K562 (cell line): ENCODE data around the gene MANBA. TPM values are rescaled to one million over a fixed set of nuclear protein-coding genes. Genes with fewer than 3 reads are reported as not detected.

Experiments
- ATAC-seq: fragments of 200-7000 bp; cut with Tn5 transposase; 3 replicates; pipeline ENCODE4 v1.9.1; 2020; ENCODE audit warnings: moderate library complexity
- BruUV-seq: library from RNA; stranded (reverse); fragments of 400-500 nt; replicated peaks from 2 replicates; lab custom pipeline; 2021; lab: Mats Ljungman, UMichigan
- CTCF ChIA-PET: fragments of 300-600 bp; formaldehyde crosslinking; extraction: SDS; loops from one replicate; lab custom pipeline; 2021; ENCODE audit warnings: low intra/inter-chr PET ratio; lab: Yijun Ruan, JAX
- POLR2A ChIA-PET: fragments of 300-600, 350-650 bp; sonication (Branson Sonifier 250); formaldehyde crosslinking; extraction: SDS; loops from one replicate; lab custom pipeline; 2021; ENCODE audit warnings: antibody characterized with exemption, inconsistent platforms; lab: Yijun Ruan, JAX
- DNase-seq, 4 experiments: peaks; one replicate each; pipeline versions ENCODE4 v3.0.0 to v3.0.0-alpha.2; 2011 to 2018; ENCODE audit warnings: low spot score in 3 of 4, mixed read lengths in 3 of 4; ENCODE audit errors: extremely low read depth in 1 of 4
- FAIRE-seq: peaks from 2 replicates; lab custom pipeline; 2011; peaks lifted over from hg19 to GRCh38; lab: Jason Lieb, UNC
- H2AFZ ChIP-seq: 2 replicates; pipeline ENCODE4 v1.6.0; 2011; ENCODE audit warnings: low read depth, low read length, control low read depth, inconsistent platforms
- H3K27ac ChIP-seq: fragments of 200-600 bp; 3 replicates; pipeline ENCODE4 v1.8.0; 2011; ENCODE audit warnings: low read depth, mild to moderate bottlenecking, control low read depth, inconsistent platforms, low read length, moderate library complexity, mixed read lengths; ENCODE audit errors: extremely low read depth
- H3K27me3 ChIP-seq, 2 experiments: fragments of 300-600 bp in 1 of 2; 2 replicates in 1 of 2; 3 replicates in 1 of 2; pipeline versions ENCODE4 v1.6.0 to v1.8.0; 2011; ENCODE audit warnings: inconsistent platforms in 2 of 2, low read length in 2 of 2, mild to moderate bottlenecking in 1 of 2, mixed read lengths in 1 of 2, moderate library complexity in 1 of 2; ENCODE audit not compliant: control insufficient read depth in 2 of 2, insufficient read depth in 2 of 2
- H3K36me3 ChIP-seq: fragments of 300-600 bp; 3 replicates; pipeline ENCODE4 v1.8.0; 2011; ENCODE audit warnings: mild to moderate bottlenecking, low read length, inconsistent platforms; ENCODE audit not compliant: control insufficient read depth, insufficient read depth
- H3K4me1 ChIP-seq, 2 experiments: fragments of 200-600 bp in 1 of 2; replicated peaks in 1 of 2; 2 replicates in 1 of 2; 3 replicates in 1 of 2; pipeline versions ENCODE4 v1.5.1 to v1.8.0; 2011; ENCODE audit warnings: inconsistent platforms in 2 of 2, low read length in 2 of 2, mild to moderate bottlenecking in 1 of 2, mixed read lengths in 1 of 2, moderate library complexity in 1 of 2; ENCODE audit not compliant: control insufficient read depth in 2 of 2, insufficient read depth in 2 of 2
- H3K4me2 ChIP-seq: 2 replicates; pipeline ENCODE4 v1.6.1; 2011; ENCODE audit warnings: low read length, control low read depth, inconsistent platforms, mixed read lengths; ENCODE audit not compliant: insufficient read depth
- H3K4me3 ChIP-seq: fragments of 200-600 bp; sonication (generic), shearing (Covaris generic); 2 replicates; pipeline ENCODE4 v1.5.1; 2016; ENCODE audit warnings: control low read depth, inconsistent platforms
- H3K79me2 ChIP-seq: fragments of 200-600 bp; 3 replicates; pipeline ENCODE4 v1.8.0; 2011; ENCODE audit warnings: low read length, inconsistent platforms; ENCODE audit not compliant: control insufficient read depth, insufficient read depth
- H3K9ac ChIP-seq, 2 experiments: 2 replicates each; pipeline versions ENCODE4 v1.6.0 to v1.6.1; 2011; ENCODE audit warnings: low read depth in 2 of 2, low read length in 2 of 2, control low read depth in 1 of 2, inconsistent platforms in 1 of 2, mild to moderate bottlenecking in 1 of 2, mixed read lengths in 1 of 2; ENCODE audit not compliant: insufficient read depth in 1 of 2
- H3K9me1 ChIP-seq: one replicate; pipeline ENCODE4 v1.6.0; 2011; ENCODE audit warnings: inconsistent platforms, mild to moderate bottlenecking, low read length, moderate library complexity; ENCODE audit not compliant: control insufficient read depth, insufficient read depth
- H3K9me3 ChIP-seq: replicated peaks from 2 replicates; pipeline ENCODE4 v1.5.1; 2011; ENCODE audit warnings: low read depth, low read length, inconsistent platforms; ENCODE audit not compliant: control insufficient read depth, insufficient read depth
- H4K20me1 ChIP-seq: replicated peaks from 2 replicates; pipeline ENCODE4 v1.6.1; 2011; ENCODE audit warnings: low read length, inconsistent platforms, mixed read lengths; ENCODE audit not compliant: control insufficient read depth, insufficient read depth
- CHD7 ChIP-seq: fragments of 200-600 bp; sonication (generic); IDR thresholded peaks from one replicate; pipeline ENCODE4 v1.6.1; 2012; ENCODE audit warnings: mild to moderate bottlenecking, low read depth, low read length, inconsistent platforms
- SIX5 ChIP-seq, 2 experiments: IDR thresholded peaks; 2 replicates each; pipeline ENCODE4 v1.6.1; 2011; ENCODE audit warnings: low read length in 2 of 2, borderline replicate concordance in 1 of 2, low read depth in 1 of 2, mild to moderate bottlenecking in 1 of 2, moderate library complexity in 1 of 2; ENCODE audit not compliant: insufficient read depth in 1 of 2
- ZNF707 ChIP-seq: fragments of 250-450 bp; sonication (Bioruptor Pico); conservative IDR thresholded peaks from 2 replicates; pipeline ENCODE4 v1.8.0; 2022; ENCODE audit warnings: inconsistent platforms, mild to moderate bottlenecking, moderate library complexity
- WGBS: fragments of 100-300 bp; shearing (Covaris generic); methylation state at CpG from one replicate; pipeline ENCODE4 v1.1.6; 2016; ENCODE audit warnings: low coverage, mixed read lengths; ENCODE audit not compliant: insufficient coverage; ENCODE audit errors: missing lambda C conversion rate; 5-methylcytosine and 5-hydroxymethylcytosine counted together
- in situ Hi-C: fragments of 300-500 bp; cut with MboI; formaldehyde crosslinking; loops from 4 replicates; pipeline ENCODE4 v1.15.0; 2018; ENCODE audit warnings: inconsistent platforms, mixed read lengths
- intact Hi-C: fragments of 100-400 bp; cut with micrococcal nuclease; formaldehyde crosslinking; loops from 2 replicates; pipeline ENCODE4 v1.14.2; 2022
- polyA plus RNA-seq, 8 experiments: library from polyadenylated mRNA; depleted of rRNA in 4 of 8; stranded (reverse) in 5 of 8; unstranded in 3 of 8; fragments of >200 nt; fragmentation: Nextera tagmentation in 2 of 8; fragmentation: Illumina TruSeq in 1 of 8; extraction: Ambion mirVana in 2 of 8; extraction: Trizol in 1 of 8; gene quantifications; 2 replicates each; pipeline versions ENCODE4 v1.2.1 to v1.2.3, GENCODE V29; 2011 to 2014; ENCODE audit warnings: inconsistent platforms in 1 of 8, missing spikeins in 1 of 8
- total RNA-seq, 7 experiments: library from RNA; depleted of rRNA in 6 of 7; stranded (reverse); fragments of >200 nt in 6 of 7; fragmentation: Illumina TruSeq in 2 of 7; extraction: Trizol in 2 of 7; gene quantifications; 2 replicates each; pipeline versions ENCODE4 v1.2.1 to v1.2.3, GENCODE V29; 2011 to 2021; ENCODE audit warnings: low replicate concordance in 1 of 7

MANBA gene
- total and polyA plus RNA-seq, 9 of the 15 experiments (the other 6 are each of a cell fraction or from before 2014, with no cell fraction given) = 1.8 to 12.9 (median 7.7) TPM

DNA sequence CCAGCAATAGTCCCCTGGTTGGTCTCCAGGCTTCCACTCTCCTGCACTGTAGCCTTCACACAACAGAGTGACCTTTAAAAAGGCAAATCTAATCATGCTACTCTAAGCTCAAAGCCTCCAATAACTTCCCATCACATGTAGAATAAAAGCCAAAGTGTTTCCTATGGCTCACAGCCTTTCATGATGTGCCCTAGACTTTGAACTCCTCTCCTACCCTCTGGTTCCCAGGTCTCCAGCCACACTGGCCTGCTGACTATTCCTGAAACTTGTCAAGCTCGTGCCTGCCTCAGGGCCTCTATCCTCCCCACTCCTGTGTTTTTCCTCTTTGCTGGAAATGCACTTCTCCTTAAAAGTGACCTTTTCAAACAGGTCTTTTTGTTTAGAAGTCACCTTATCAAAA is 3.1 kb downstream of the MANBA start:
- intact Hi-C loops = no loop called here
- DNase-seq = no peak
- H3K79me2 ChIP-seq = peaks cover 24% of the 10 kb centered on the region
- H3K9me1 ChIP-seq = no peaks in the 10 kb centered on the region
- CTCF ChIA-PET = no interaction called here
- H3K4me3 ChIP-seq = no peak overlapping the region
- POLR2A ChIA-PET = interaction anchor here (1.2 kb wide), 1 partner anchor 11 kb away, joined by 3 read pairs; no protein-coding TSS in a partner anchor
- no peak overlapping the region for H3K9ac ChIP-seq
- H3K9me3 ChIP-seq = no peaks in the 10 kb centered on the region
- TF ChIP-seq CHD7 (no peak), SIX5 (IDR thresholded peaks at IDR 0.05; ENCODE audit: borderline replicate concordance in 1 of 2, insufficient read depth in 1 of 2, low read depth in 1 of 2, low read length in 2 of 2) (no peak), ZNF707 (no peak)
- TF ChIP-seq, all 486 proteins: peak for 0
- no peak overlapping the region for H2AFZ ChIP-seq
- BruUV-seq = no TSS peak
- WGBS = 50% methylated on average over 1 of the region's 1 CpG
- no peak overlapping the region for H3K4me2 ChIP-seq
- no peaks in the 10 kb centered on the region for H4K20me1 ChIP-seq
- in situ Hi-C loops = no loop called here
- H3K36me3 ChIP-seq = no peaks in the 10 kb centered on the region
- FAIRE-seq (no peak), ATAC-seq (no peak)
- peaks cover 4 to 10% of the 10 kb centered on the region in 2 experiments; a peak in 4 of 5 replicates for H3K4me1 ChIP-seq
- H3K27me3 ChIP-seq = no peaks in the 10 kb centered on the region
- H3K27ac ChIP-seq = no peak overlapping the region
